ENCODE results near the gene PTPN22. TPM values are rescaled to one million over a fixed set of nuclear protein-coding genes. Genes with fewer than 3 reads are reported as not detected.

PTPN22 gene
- total RNA-seq, 1 donor from 2014 or later = 14.1 TPM

GRCh38 chr1:113804421-113805255 lies 66.9 kb downstream of the PTPN22 start:
- H3K4me1 ChIP-seq = peaks cover 58% of the 10 kb centered on the region
- ATAC-seq = peak; percentile 75 to 88
- H3K4me3 ChIP-seq = no peak overlapping the region
- H3K36me3 ChIP-seq = no peaks in the 10 kb centered on the region
- no peaks in the 10 kb centered on the region for H3K9me3 ChIP-seq
- intact Hi-C loops (cut with DNase I) = no loop called here
- H3K27me3 ChIP-seq (ENCODE audit: low read depth) = no peaks in the 10 kb centered on the region
- TF ChIP-seq, protein P1, sequence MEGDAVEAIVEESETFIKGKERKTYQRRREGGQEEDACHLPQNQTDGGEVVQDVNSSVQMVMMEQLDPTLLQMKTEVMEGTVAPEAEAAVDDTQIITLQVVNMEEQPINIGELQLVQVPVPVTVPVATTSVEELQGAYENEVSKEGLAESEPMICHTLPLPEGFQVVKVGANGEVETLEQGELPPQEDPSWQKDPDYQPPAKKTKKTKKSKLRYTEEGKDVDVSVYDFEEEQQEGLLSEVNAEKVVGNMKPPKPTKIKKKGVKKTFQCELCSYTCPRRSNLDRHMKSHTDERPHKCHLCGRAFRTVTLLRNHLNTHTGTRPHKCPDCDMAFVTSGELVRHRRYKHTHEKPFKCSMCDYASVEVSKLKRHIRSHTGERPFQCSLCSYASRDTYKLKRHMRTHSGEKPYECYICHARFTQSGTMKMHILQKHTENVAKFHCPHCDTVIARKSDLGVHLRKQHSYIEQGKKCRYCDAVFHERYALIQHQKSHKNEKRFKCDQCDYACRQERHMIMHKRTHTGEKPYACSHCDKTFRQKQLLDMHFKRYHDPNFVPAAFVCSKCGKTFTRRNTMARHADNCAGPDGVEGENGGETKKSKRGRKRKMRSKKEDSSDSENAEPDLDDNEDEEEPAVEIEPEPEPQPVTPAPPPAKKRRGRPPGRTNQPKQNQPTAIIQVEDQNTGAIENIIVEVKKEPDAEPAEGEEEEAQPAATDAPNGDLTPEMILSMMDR (IDR thresholded peaks at IDR 0.05) = no peak
- DNase-seq = no peak
- no peak overlapping the region for H3K27ac ChIP-seq

DNA sequence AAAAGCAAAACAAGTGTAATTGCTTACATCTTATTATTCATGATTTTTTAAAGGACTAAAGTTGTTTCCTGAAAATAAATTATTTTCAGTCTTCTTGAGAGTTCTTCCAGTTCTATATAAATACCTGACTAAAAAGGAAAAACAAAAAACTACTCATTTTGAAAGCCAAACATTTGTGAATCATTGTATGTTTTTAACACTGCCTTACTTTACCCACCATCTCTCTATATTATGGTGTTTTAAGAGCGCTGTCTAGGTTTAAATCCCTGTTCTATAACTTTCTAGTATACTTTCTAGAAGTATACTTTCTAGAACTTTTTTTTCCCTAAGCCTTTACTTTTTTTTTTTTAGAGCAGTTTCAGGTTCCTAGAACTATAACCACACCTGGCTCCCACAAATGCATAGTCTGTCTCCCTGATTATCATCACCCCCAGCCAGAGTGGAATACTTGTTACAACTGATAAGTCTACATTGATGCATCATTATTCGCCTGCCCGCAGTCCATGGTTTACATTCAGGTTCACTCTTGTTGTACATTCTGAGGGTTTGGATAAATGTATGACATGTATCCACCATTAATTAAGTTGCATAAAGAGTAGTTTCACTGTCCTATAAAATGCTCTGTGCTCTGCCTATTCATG lies 69.0 kb downstream of the PTPN22 start:
- intact Hi-C loops (cut with DNase I) = no loop called here
- no peak for ATAC-seq
- Histone ChIP-seq H3K4me3 (no peak overlapping the region), H3K27me3 (ENCODE audit: low read depth) (no peaks in the 10 kb centered on the region), H3K9me3 (no peaks in the 10 kb centered on the region), H3K36me3 (peaks cover 4% of the 10 kb centered on the region), H3K4me1 (peaks cover 61% of the 10 kb centered on the region), H3K27ac (no peak overlapping the region)
- no peak for DNase-seq
- TF ChIP-seq, protein P1 (IDR thresholded peaks at IDR 0.05) = no peak

DNA sequence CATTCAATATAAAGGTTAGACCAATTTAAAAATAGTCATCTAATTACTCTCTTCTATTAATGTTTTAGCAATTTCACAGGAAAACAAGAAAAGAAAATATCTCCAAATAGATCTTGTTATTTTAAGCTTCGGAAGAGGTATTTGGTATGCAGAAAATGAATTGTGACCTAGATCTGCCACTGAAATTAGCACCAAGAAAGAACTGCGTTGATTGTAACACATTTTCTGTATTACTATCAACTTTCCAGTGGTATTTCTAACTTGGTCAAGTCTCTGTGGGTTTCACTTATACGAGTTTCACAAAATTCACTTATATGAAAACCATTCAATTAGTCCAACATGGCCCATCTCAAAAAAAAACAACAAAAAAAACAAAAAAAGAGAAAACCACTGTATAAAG lies 71.0 kb downstream of the PTPN22 start:
- no peak for ATAC-seq
- Histone ChIP-seq H3K27me3 (ENCODE audit: low read depth) (no peaks in the 10 kb centered on the region), H3K4me3 (no peak overlapping the region), H3K36me3 (peaks cover 22% of the 10 kb centered on the region), H3K4me1 (peaks cover 63% of the 10 kb centered on the region), H3K9me3 (no peaks in the 10 kb centered on the region), H3K27ac (no peak overlapping the region)
- DNase-seq = no peak
- TF ChIP-seq, protein P1 (IDR thresholded peaks at IDR 0.05) = no peak
- intact Hi-C loops (cut with DNase I) = no loop called here

GRCh38 chr1:113797472-113797871 lies 74.0 kb downstream of the PTPN22 start:
- H3K4me1 ChIP-seq = peaks cover 55% of the 10 kb centered on the region
- intact Hi-C loops (cut with DNase I) = no loop called here
- no peak for DNase-seq

More at GRCh38 chr1:113797472-113797871, 74.0 kb downstream of the PTPN22 start:
- Histone ChIP-seq H3K36me3 (peaks cover 29% of the 10 kb centered on the region), H3K27me3 (ENCODE audit: low read depth) (no peaks in the 10 kb centered on the region), H3K9me3 (no peaks in the 10 kb centered on the region), H3K4me3 (no peak overlapping the region), H3K27ac (no peak overlapping the region)
- no peak for ATAC-seq
- TF ChIP-seq, protein P1 (IDR thresholded peaks at IDR 0.05) = no peak

Data from lower lobe of right lung (tissue), 2 donors.